GM21381 (cell line): ENCODE data around the gene PITPNC1.
"Not testable (repeated sequence)": the region's sequence is repeated elsewhere in the genome, so short reads cannot be mapped to it uniquely, and the experiment has no call there.

ENCODE experiments used
- ATAC-seq: cut with Tn5 transposase; IDR thresholded peaks from one replicate; pipeline ENCODE4 v1.9.1; 2021; ENCODE audit warnings: mild to moderate bottlenecking, moderate library complexity; ENCODE audit not compliant: unreplicated experiment

Gene PITPNC1

GRCh38 chr17:67376737-67377487, at the start of gene PITPNC1:
PITPNC1 (plus strand) TSS chr17:67377281.
- ATAC-seq, result peak; percentile 70

- ATAC-seq, result no peak
Observed at GRCh38 chr17:67328026-67328425, 49.1 kb upstream of the PITPNC1 start.

GRCh38 chr17:67331381-67332161, 45.5 kb upstream of the PITPNC1 start:
- ATAC-seq, result not testable (repeated sequence)

- ATAC-seq, result not testable (repeated sequence)
Observed at GRCh38 chr17:67332162-67332508, 44.9 kb upstream of the PITPNC1 start.

- ATAC-seq, result no peak
Observed at GRCh38 chr17:67335245-67335835, 41.7 kb upstream of the PITPNC1 start.

- no peak for ATAC-seq
Observed at GRCh38 chr17:67336859-67337258, 40.2 kb upstream of the PITPNC1 start.

GRCh38 chr17:67338353-67338752, 38.7 kb upstream of the PITPNC1 start:
- not testable (repeated sequence) for ATAC-seq

- ATAC-seq, result no peak
Observed at GRCh38 chr17:67343237-67343636, 33.8 kb upstream of the PITPNC1 start.

- ATAC-seq, result no peak
Observed at GRCh38 chr17:67347826-67348225, 29.3 kb upstream of the PITPNC1 start.

GRCh38 chr17:67349420-67349819, 27.7 kb upstream of the PITPNC1 start:
- no peak for ATAC-seq

- no peak for ATAC-seq
Observed at GRCh38 chr17:67353161-67353560, 23.9 kb upstream of the PITPNC1 start.

- no peak for ATAC-seq
Observed at GRCh38 chr17:67353929-67354574, 23.0 kb upstream of the PITPNC1 start.

GRCh38 chr17:67358612-67359011, 18.5 kb upstream of the PITPNC1 start:
- no peak for ATAC-seq

- ATAC-seq, result no peak
Observed at GRCh38 chr17:67359960-67360791, 16.9 kb upstream of the PITPNC1 start.

GRCh38 chr17:67360880-67361279, 16.2 kb upstream of the PITPNC1 start:
- no peak for ATAC-seq

- no peak for ATAC-seq
Observed at GRCh38 chr17:67362173-67362572, 14.9 kb upstream of the PITPNC1 start.

- ATAC-seq, result no peak
Observed at GRCh38 chr17:67364847-67365737, 12.0 kb upstream of the PITPNC1 start.

- no peak for ATAC-seq
Observed at GRCh38 chr17:67365738-67366192, 11.3 kb upstream of the PITPNC1 start.
